T-helper 22 cell (primary cell): ENCODE results near the gene ADAMTS5.

Source experiments
- DNase-seq: peaks from one replicate; pipeline ENCODE4 v3.0.0-alpha.2; 2020; ENCODE audit warnings: low read depth

The ADAMTS5 gene

DNA sequence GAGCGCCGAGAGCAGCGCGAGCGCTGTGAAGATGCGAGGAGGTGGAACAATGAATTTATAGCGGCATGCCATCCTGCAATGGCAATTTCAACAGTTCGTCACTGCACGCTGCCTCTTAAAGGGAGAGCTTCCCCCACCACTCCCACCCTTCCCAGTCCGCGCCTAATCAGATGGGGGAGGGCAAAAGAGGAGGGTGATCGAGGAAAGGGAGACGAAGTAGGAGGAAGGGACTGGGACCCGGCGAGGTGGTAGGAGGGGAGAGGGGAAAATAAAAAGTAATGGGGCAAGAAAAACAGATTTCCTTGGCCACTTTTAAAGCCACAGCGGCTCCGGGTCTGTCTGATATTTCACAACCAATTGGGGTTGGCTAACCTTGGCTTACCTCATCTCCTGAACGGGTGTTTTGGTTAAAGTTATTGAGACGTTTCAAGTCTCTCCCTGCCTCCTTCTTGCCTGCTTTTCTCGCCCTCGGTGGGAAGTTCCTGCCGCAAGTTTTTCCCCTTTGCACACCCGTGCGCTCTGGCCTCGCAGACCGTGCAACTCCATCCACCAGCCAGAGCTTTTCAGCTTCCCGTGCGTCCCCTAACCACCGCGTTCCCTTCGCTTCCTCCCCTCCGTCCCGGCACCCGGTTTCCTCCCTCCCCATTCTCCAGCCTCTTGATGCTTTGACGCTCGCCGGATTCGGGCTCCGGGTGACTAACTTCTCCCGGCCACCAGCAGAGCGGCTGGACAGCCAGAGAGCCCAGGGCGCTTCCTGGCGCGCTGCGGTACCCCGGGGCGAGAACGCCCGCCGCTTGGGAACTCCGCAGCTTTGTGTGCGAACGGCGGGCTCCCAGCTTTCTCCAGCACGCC, at the start of gene ADAMTS5:
Gene ADAMTS5 (minus strand): TSS at position 27 of the 852 bp plus-strand sequence. CDS start 697 bp downstream, outside the sequence.
- no peak for DNase-seq

DNA sequence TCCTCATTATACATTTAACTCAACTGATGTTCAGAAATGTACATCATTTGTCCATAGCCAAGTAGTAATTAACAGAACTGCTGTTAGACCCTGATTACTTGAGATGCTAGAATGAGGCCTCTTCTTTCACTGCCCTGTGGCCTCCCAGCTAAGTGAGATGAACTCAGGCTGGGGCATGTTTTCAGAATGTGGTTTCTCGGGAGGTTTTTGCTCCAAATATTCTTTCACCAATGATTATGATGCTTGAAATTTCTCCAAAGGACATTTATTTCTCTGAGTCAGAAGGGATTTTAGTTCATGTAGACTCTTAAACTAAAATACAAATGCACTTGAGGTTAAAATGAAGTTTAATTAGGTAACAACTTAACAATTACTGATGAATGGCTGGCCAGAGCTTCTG, 34.6 kb upstream of the ADAMTS5 start:
- no peak for DNase-seq

GRCh38 chr21:26983576-26983975, 16.7 kb upstream of the ADAMTS5 start:
- DNase-seq: no peak

DNA sequence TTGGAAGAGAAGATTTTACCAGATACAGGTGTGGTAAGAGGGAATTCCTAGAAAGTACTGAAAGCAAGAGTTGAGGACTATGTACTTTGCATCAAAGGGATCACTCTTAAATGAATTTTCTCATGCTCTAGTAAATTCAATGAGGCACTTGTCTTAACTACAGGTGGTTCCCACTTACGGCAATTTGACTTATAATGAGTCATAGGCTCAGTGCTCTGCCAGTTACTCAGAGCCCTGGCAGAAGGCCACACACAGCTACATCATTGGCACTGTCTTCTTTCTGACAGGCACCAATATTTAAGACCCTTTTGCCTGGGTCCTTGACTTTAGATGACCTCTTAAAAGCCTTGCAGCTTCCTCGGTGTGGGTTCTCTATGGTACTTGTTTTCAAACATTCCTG, 15.9 kb upstream of the ADAMTS5 start:
- no peak for DNase-seq

DNA sequence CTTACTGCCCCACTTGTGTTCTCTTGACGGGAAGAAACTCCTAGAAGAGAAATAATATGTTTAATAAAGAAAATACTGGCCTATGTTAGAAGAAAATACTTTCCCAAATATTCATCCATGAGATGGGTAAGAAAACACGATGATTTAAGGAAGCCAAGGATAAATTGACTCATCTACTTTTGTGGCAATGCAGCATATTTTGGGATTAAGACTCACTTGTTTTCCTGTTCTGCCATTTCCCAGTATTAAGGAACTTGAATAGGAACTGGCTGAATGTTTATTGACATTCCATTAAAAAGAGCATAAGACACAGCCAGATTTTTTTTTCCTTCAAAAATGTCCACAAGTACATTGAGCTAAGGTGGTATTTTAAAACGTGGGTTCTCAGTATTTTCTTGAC, 10.9 kb upstream of the ADAMTS5 start:
- no peak for DNase-seq

- DNase-seq: no peak
Observed at GRCh38 chr21:26973226-26973625, 6.3 kb upstream of the ADAMTS5 start.

- DNase-seq: no peak
Observed at GRCh38 chr21:26972192-26972591, 5.3 kb upstream of the ADAMTS5 start.

- no peak for DNase-seq
Observed at GRCh38 chr21:26969971-26970725, 3.3 kb upstream of the ADAMTS5 start.

DNA sequence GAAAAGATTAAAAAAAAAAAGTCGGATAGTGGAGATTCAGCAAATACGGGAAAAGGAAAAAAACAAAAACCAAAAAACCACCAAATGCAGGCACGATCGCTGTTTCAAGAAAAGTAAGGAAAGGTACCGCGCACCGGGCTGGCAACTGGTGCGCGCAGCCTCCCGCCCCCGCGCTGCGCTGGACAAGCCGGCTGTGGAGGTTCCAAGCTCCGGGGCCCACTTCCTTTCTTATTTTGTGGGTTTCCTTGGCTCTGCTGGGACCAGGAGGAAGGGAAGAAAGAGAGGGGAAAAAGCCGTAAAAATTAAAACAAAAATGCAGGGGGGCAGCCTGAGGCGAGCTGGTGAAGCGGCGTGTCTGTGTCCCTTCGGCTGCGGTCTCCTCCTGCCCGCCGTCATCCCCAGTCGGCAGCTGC, 233 bp downstream of the ADAMTS5 start:
- no peak for DNase-seq

DNA sequence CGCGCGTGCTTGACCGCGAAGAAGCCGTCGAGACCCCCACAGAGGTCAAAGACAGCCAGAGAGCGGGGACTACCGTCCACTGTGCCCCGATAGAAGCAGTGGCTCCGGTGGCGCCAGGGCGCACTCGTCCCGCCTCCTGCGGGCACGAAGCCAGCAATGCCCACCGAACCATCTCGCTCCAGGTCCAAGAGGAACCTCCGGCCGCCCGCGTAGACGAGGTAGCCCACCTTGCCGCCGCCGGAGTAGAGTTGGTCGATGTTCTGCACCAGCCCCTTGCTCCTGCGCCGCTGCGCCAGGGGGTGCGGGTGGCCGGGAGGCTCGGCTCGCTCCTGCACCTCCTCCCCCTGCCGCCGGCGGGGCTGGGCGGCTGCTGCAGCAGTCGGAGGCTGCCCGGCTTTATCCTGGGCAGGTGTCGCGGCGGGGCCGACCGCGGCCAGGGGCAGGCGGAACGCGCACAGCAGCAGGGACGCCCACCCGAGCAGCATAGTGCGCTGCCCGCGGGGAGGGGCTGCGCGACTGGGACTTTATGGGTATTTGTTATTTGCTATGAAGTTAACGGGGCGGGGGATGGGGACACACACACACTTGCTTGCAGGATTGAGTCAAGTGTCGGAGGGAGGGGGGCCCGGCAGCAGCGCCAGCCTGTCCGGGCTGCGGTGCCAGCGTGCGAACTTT, 844 bp downstream of the ADAMTS5 start:
- DNase-seq: no peak

- DNase-seq: no peak
Observed at GRCh38 chr21:26965040-26965906, 1.6 kb downstream of the ADAMTS5 start.

DNA sequence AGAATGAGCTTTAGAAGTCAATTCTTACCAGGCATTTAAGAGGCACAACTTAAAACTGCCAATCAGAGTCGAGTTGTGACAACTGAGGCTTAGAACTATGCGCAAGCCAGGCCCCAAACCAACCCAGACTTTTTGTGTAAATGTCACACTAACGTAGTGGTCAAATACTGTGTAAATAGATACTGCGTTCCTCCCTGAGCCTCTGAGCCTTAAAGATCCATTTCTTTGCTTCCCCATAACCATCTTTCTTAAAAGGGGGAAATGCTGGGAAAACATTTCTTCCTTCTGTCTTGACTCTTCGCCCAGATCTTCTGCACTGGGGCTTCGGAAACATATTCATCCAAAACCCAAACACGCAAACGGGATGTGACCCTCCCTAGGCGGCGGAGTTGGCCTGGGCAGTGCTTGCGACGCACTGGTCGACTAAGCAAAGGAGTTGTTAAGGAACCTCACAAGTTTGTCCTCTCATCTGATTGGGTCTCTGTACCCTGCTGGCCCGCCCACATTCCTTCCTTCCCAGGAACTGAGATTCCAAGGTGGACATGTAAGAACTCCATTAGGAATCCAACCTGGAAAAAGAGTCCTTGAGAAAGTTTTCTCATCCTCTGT, 2.6 kb downstream of the ADAMTS5 start:
- no peak for DNase-seq

GRCh38 chr21:26962621-26963181, 4.2 kb downstream of the ADAMTS5 start:
- DNase-seq: no peak

- DNase-seq: no peak
Observed at GRCh38 chr21:26961698-26962097, 5.2 kb downstream of the ADAMTS5 start.

DNA sequence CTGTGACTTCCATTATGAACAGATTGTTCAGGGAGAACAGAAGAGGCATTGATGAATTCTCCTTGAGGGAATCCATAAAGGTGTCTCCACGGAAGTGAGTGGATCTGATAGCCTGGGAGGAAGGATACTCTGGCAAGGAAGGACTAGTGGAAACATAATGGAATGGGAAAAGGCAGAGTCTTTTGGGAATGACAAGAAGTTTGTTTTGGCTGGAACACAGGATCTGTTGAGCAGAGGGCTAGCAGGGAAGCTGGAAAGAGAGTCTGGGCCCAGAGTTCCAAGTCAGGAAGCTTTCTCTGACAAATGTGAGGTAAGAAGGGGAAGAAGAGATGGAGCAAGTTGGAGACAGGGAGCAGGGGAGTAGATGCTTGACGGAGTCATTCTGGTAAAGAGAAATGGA, 8.1 kb downstream of the ADAMTS5 start:
- no peak for DNase-seq

DNA sequence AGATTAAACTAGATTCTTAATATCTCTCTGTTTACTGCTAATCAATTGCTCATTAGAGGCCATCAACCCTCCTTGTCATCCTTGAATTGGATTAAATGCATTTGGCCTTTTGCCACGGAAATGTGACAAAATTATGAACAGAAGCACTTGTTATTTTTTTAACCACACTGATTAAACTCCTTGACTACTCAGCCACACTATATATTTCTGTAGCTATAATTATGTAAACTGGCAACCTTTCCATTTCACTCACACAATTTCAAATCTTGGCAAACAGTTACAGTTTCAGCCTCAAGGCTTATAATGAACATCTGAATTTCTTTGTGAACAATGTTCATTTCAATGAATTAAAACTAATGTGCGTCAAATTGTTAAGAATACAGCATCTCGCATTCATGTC, 10.1 kb downstream of the ADAMTS5 start:
- no peak for DNase-seq

DNA sequence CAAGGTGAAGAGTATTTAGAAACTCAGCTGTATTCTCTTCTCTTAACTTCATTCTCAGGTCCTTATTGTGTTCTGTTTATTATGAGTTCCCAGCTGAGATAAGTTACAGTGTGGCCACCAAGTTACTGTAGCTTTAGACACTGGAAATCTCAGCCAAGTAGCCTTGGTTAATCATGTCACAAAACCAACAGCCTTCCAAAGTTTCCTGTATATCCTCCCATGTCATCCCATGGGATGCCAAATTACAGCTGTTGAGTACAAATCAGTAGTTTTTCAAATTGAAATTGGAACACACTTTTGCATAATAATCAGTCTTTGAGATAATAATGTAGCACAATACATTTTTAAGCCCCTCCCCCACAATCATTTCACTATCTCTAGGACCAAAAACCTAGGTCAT, 10.7 kb downstream of the ADAMTS5 start:
- DNase-seq: no peak

DNA sequence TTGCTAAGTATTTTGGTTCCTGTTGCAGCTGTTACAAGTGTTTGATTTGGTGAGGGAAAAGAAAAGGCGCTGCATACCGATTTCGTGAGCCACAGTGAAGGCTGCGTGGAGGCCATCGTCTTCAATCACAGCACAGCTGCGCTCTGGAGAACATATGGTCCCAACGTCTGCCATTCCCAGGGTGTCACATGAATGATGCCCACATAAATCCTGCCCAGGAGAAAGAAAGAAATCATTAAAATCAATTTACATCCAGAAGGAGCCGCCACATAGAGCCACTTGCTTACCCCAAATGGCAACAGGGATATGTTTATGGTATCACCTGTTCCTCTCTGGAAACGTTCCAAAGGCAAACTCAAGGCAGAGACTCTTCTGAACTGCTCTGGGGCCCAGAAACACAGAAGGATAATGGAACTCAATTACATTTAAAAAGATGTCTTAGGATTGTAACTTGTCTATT, 12.2 kb downstream of the ADAMTS5 start:
- DNase-seq: no peak

- DNase-seq: no peak
Observed at GRCh38 chr21:26952374-26953066, 14.4 kb downstream of the ADAMTS5 start.

GRCh38 chr21:26949830-26950229, 17.1 kb downstream of the ADAMTS5 start:
- no peak for DNase-seq
